CD4-positive, CD25-positive, alpha-beta regulatory T cell (primary cell): ENCODE results near the gene SLC38A5. TPM values are rescaled to one million over a fixed set of nuclear protein-coding genes. Genes with fewer than 3 reads are reported as not detected.

ENCODE experiments used
- ATAC-seq, 2 donors: fragments of 150-1000 bp; cut with Tn5 transposase; one replicate each; pipeline ENCODE4 v1.10.0; 2021; ENCODE audit warnings: low read depth in 2 of 2, moderate number of reproducible peaks in 2 of 2, moderate library complexity in 1 of 2
- DNase-seq, 3 donors: peaks; one replicate each; pipeline versions ENCODE4 v3.0.0 to v3.0.0-alpha.2; 2012 to 2022; ENCODE audit warnings: mixed read lengths in 1 of 3
- H3K27ac ChIP-seq: one replicate; pipeline ENCODE4 v1.7.0; 2013; ENCODE audit warnings: mild to moderate bottlenecking, low read length; ENCODE audit not compliant: insufficient read depth, poor library complexity, severe bottlenecking
- H3K27me3 ChIP-seq: one replicate; pipeline ENCODE4 v1.7.0; 2013; ENCODE audit warnings: low read length; ENCODE audit not compliant: control insufficient read depth, insufficient read depth
- H3K36me3 ChIP-seq: one replicate; pipeline ENCODE4 v1.7.0; 2013; ENCODE audit warnings: mild to moderate bottlenecking, low read length, moderate library complexity; ENCODE audit not compliant: control insufficient read depth, insufficient read depth
- H3K4me1 ChIP-seq: 2 replicates; pipeline ENCODE4 v1.7.0; 2013; ENCODE audit warnings: mild to moderate bottlenecking, low read length; ENCODE audit not compliant: insufficient read depth, control insufficient read depth, poor library complexity, severe bottlenecking
- H3K4me3 ChIP-seq: one replicate; pipeline ENCODE4 v1.7.0; 2013; ENCODE audit warnings: low read depth, mild to moderate bottlenecking, low read length, moderate library complexity
- H3K9me3 ChIP-seq, 2 experiments: 1 replicate in 1 of 2; 2 replicates in 1 of 2; pipeline ENCODE4 v1.7.0; 2013; ENCODE audit warnings: low read length in 2 of 2, mild to moderate bottlenecking in 1 of 2, moderate library complexity in 1 of 2; ENCODE audit not compliant: control insufficient read depth in 2 of 2
- H3K27ac Mint-ChIP-seq, 3 donors: one replicate each; pipeline ENCODE4 v1.8.0; 2020 to 2022; ENCODE audit warnings: mild to moderate bottlenecking in 3 of 3, mixed read lengths in 3 of 3, moderate library complexity in 2 of 3
- H3K27me3 Mint-ChIP-seq: one replicate; pipeline ENCODE4 v1.8.0; 2022; ENCODE audit warnings: mild to moderate bottlenecking, mixed read lengths
- H3K36me3 Mint-ChIP-seq: one replicate; pipeline ENCODE4 v1.8.0; 2020; ENCODE audit warnings: mixed read lengths
- H3K4me1 Mint-ChIP-seq, 4 donors: one replicate each; pipeline ENCODE4 v1.8.0; 2020 to 2022; ENCODE audit warnings: mixed read lengths in 4 of 4, mild to moderate bottlenecking in 1 of 4
- H3K4me3 Mint-ChIP-seq, 4 donors: one replicate each; pipeline ENCODE4 v1.8.0; 2020 to 2022; ENCODE audit warnings: mild to moderate bottlenecking in 4 of 4, mixed read lengths in 4 of 4, moderate library complexity in 3 of 4
- H3K9me3 Mint-ChIP-seq, 7 donors: one replicate each; pipeline ENCODE4 v1.8.0; 2020 to 2022; ENCODE audit warnings: mixed read lengths in 7 of 7, mild to moderate bottlenecking in 3 of 7, moderate library complexity in 2 of 7
- polyA plus RNA-seq, 4 donors: library from polyadenylated mRNA; unstranded; fragments of 300-500 nt; fragmentation: Illumina TruSeq; gene quantifications; one replicate each; pipeline ENCODE4 v1.2.3, GENCODE V29; 2021
- total RNA-seq: library from RNA; stranded (reverse); gene quantifications from one replicate; pipeline ENCODE4 v1.2.3, GENCODE V29; 2022

The SLC38A5 gene
- total and polyA plus RNA-seq, 5 donors from 2014 or later, result 12.9 to 23.7 (median 21.6) TPM

DNA sequence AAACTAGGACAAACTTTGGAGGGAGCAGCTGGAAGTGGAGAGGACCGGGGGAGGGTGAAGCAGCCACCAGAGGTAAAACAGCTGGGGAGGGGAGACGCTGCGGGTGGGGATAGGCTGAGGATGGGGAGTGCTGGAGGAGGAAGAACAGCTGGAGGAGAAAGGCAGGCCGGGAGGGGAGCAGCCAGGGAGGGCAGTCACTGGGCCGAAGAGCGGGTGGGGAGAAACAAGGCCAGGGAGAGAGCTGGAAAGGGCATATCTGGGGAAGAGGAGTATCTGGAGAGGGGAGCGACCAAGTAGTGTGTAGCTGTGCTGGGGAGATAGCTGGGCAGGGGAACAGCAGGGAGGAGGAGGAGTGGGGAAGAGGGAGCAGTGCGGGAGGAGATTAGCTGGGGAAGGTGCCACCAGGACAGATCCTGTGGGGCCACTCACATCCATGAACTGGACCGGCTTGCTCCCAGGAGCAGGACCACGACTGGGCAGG is 2.7 kb downstream of the SLC38A5 start:
- Mint-ChIP-seq H3K4me3 (peak overlapping the region; percentile 2 to 73 (median 56)), H3K4me1 (peaks cover 5 to 40% (median 17%) of the 10 kb centered on the region in 4 donors), H3K36me3 (peaks cover 11% of the 10 kb centered on the region), H3K9me3 (no peaks in the 10 kb centered on the region), H3K27ac (peak overlapping the region in 1 of 3 donors; percentile 90), H3K27me3 (no peaks in the 10 kb centered on the region)
- H3K27me3 ChIP-seq, result no peaks in the 10 kb centered on the region
- peak overlapping the region; percentile 55 for H3K4me3 ChIP-seq
- DNase-seq, result no peak
- H3K27ac ChIP-seq, result no peak overlapping the region
- no peaks in the 10 kb centered on the region for H3K36me3 ChIP-seq
- no peaks in the 10 kb centered on the region for H3K9me3 ChIP-seq
- no peak for ATAC-seq
- H3K4me1 ChIP-seq, result peaks cover 25% of the 10 kb centered on the region

- Histone ChIP-seq H3K27ac (no peak overlapping the region), H3K4me1 (peaks cover 25% of the 10 kb centered on the region), H3K36me3 (peaks cover 4% of the 10 kb centered on the region), H3K4me3 (no peak overlapping the region), H3K9me3 (no peaks in the 10 kb centered on the region), H3K27me3 (no peaks in the 10 kb centered on the region)
- no peak for ATAC-seq
- Mint-ChIP-seq H3K9me3 (no peaks in the 10 kb centered on the region), H3K36me3 (peaks cover 11% of the 10 kb centered on the region), H3K4me3 (peak overlapping the region; percentile 2 to 73 (median 38)), H3K27ac (no peak overlapping the region), H3K4me1 (peaks cover 5 to 40% (median 17%) of the 10 kb centered on the region in 4 donors), H3K27me3 (no peaks in the 10 kb centered on the region)
- DNase-seq, result peak in 1 of 3 donors; percentile 21
Observed at GRCh38 chrX:48466696-48467095, 3.4 kb downstream of the SLC38A5 start.

DNA sequence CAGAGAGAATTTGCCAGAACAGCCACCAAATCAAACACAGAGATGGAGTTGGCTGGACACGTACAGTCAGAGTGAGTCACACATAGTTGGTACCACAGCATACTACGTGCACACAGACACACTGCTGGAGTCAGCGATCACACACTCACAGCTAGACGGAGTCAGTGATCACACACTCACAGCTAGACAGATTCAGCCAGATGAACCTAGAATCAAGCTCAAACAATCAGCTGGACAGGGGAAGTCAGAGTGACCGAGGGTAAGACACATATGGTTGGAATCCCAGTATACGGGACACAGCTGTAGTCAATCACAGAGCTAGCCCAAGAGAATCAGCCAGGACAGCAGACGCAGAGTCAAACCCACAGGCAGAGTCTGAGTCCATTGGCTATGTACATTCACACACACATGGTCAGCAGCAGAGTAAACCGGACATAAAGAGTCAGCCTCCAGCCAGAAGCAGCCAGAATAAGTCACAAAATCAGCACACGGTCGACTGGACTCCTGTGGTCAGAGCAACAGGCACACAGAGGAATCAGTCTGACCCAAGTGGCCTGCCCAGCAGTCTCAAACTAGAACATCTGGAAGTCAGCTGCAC is 4.6 kb downstream of the SLC38A5 start:
- no peak for ATAC-seq
- Mint-ChIP-seq H3K9me3 (no peaks in the 10 kb centered on the region), H3K27ac (peak overlapping the region in 1 of 3 donors; percentile 13), H3K36me3 (peaks cover 15% of the 10 kb centered on the region), H3K27me3 (no peaks in the 10 kb centered on the region), H3K4me3 (peak overlapping the region in 2 of 4 donors; percentile 14 to 62), H3K4me1 (peaks cover 0 to 40% (median 17%) of the 10 kb centered on the region in 4 donors)
- Histone ChIP-seq H3K27me3 (no peaks in the 10 kb centered on the region), H3K9me3 (no peaks in the 10 kb centered on the region), H3K36me3 (peaks cover 4% of the 10 kb centered on the region), H3K27ac (no peak overlapping the region), H3K4me3 (no peak overlapping the region), H3K4me1 (peaks cover 25% of the 10 kb centered on the region)
- no peak for DNase-seq

GRCh38 chrX:48461830-48462229 is 8.2 kb downstream of the SLC38A5 start:
- ATAC-seq (no peak), DNase-seq (no peak)
- peaks cover 24% of the 10 kb centered on the region for H3K36me3 Mint-ChIP-seq
- H3K4me3 ChIP-seq, result no peak overlapping the region
- peaks cover under 1% of the 10 kb centered on the region for H3K4me1 ChIP-seq
- peaks cover 9% of the 10 kb centered on the region for H3K36me3 ChIP-seq
- H3K27ac Mint-ChIP-seq, result no peak overlapping the region
- H3K9me3 ChIP-seq, result no peaks in the 10 kb centered on the region
- peaks cover 0 to 2% (median 0%) of the 10 kb centered on the region in 7 donors for H3K9me3 Mint-ChIP-seq
- no peaks in the 10 kb centered on the region for H3K27me3 ChIP-seq
- no peak overlapping the region for H3K4me3 Mint-ChIP-seq
- no peak overlapping the region for H3K27ac ChIP-seq
- H3K27me3 Mint-ChIP-seq, result no peaks in the 10 kb centered on the region
- H3K4me1 Mint-ChIP-seq, result peaks cover 0 to 20% (median 9%) of the 10 kb centered on the region in 4 donors

- H3K9me3 Mint-ChIP-seq, result peaks cover 0 to 2% (median 0%) of the 10 kb centered on the region in 7 donors
- ATAC-seq (no peak), DNase-seq (no peak)
- H3K9me3 ChIP-seq, result no peaks in the 10 kb centered on the region
- H3K4me3 Mint-ChIP-seq, result no peak overlapping the region
- H3K27ac Mint-ChIP-seq, result peak overlapping the region in 1 of 3 donors; percentile 21
- no peak overlapping the region for H3K4me3 ChIP-seq
- peaks cover 23% of the 10 kb centered on the region for H3K36me3 Mint-ChIP-seq
- no peaks in the 10 kb centered on the region for H3K4me1 ChIP-seq
- H3K27me3 Mint-ChIP-seq, result no peaks in the 10 kb centered on the region
- H3K27me3 ChIP-seq, result no peaks in the 10 kb centered on the region
- H3K36me3 ChIP-seq, result peaks cover 9% of the 10 kb centered on the region
- H3K4me1 Mint-ChIP-seq, result peaks cover 0 to 11% (median 8%) of the 10 kb centered on the region in 4 donors
- no peak overlapping the region for H3K27ac ChIP-seq
Observed at GRCh38 chrX:48460606-48461005, 9.5 kb downstream of the SLC38A5 start.

DNA sequence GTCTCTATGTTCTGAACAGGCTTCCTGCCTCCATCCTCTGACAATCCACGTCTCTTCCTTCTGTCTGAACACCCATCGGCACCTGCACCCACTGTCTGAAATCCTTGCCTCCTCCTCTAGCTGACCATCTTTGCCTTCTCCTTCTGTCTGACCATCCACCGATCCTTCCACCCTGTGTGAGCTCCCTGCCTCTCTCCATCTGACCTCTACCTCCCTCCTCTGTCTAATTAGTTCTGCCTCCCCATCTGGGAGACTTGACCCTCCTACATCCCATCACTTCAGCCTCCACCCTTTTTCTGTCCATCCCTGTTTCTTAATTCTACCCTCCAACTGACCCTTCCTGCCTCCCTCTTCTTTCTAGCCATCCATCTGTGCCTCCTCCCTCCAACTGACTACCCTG is 10.0 kb downstream of the SLC38A5 start:
- H3K4me3 ChIP-seq, result no peak overlapping the region
- H3K36me3 ChIP-seq, result peaks cover 9% of the 10 kb centered on the region
- no peak for DNase-seq
- no peak for ATAC-seq
- H3K27ac ChIP-seq, result no peak overlapping the region
- H3K4me1 Mint-ChIP-seq, result peaks cover 0 to 5% (median 3%) of the 10 kb centered on the region in 4 donors
- H3K36me3 Mint-ChIP-seq, result peaks cover 19% of the 10 kb centered on the region
- H3K4me1 ChIP-seq, result no peaks in the 10 kb centered on the region
- no peaks in the 10 kb centered on the region for H3K27me3 ChIP-seq
- H3K4me3 Mint-ChIP-seq, result no peak overlapping the region
- H3K9me3 ChIP-seq, result no peaks in the 10 kb centered on the region
- peak overlapping the region in 2 of 3 donors; percentile 21 to 88 for H3K27ac Mint-ChIP-seq
- H3K9me3 Mint-ChIP-seq, result peaks cover 0 to 2% (median 0%) of the 10 kb centered on the region in 7 donors
- H3K27me3 Mint-ChIP-seq, result no peaks in the 10 kb centered on the region

- H3K36me3 Mint-ChIP-seq, result peaks cover 19% of the 10 kb centered on the region
- H3K27ac ChIP-seq, result no peak overlapping the region
- H3K27me3 ChIP-seq, result no peaks in the 10 kb centered on the region
- no peak overlapping the region for H3K4me3 ChIP-seq
- peaks cover 9% of the 10 kb centered on the region for H3K36me3 ChIP-seq
- peak overlapping the region in 1 of 3 donors; percentile 21 for H3K27ac Mint-ChIP-seq
- H3K9me3 Mint-ChIP-seq, result peaks cover 0 to 2% (median 0%) of the 10 kb centered on the region in 7 donors
- ATAC-seq, result no peak
- H3K4me1 Mint-ChIP-seq, result peaks cover 0 to 5% (median 1%) of the 10 kb centered on the region in 4 donors
- no peaks in the 10 kb centered on the region for H3K4me1 ChIP-seq
- no peak overlapping the region for H3K4me3 Mint-ChIP-seq
- H3K27me3 Mint-ChIP-seq, result no peaks in the 10 kb centered on the region
- H3K9me3 ChIP-seq, result no peaks in the 10 kb centered on the region
- no peak for DNase-seq
Observed at GRCh38 chrX:48459483-48459882, 10.6 kb downstream of the SLC38A5 start.

- Histone ChIP-seq H3K4me1 (no peaks in the 10 kb centered on the region), H3K27me3 (no peaks in the 10 kb centered on the region), H3K4me3 (no peak overlapping the region), H3K9me3 (no peaks in the 10 kb centered on the region), H3K27ac (no peak overlapping the region), H3K36me3 (peaks cover 9% of the 10 kb centered on the region)
- no peak overlapping the region for H3K27ac Mint-ChIP-seq
- peaks cover 0 to 2% (median 0%) of the 10 kb centered on the region in 7 donors for H3K9me3 Mint-ChIP-seq
- H3K36me3 Mint-ChIP-seq, result peaks cover 14% of the 10 kb centered on the region
- ATAC-seq (no peak), DNase-seq (no peak)
- H3K27me3 Mint-ChIP-seq, result no peaks in the 10 kb centered on the region
- peaks cover 0 to 2% (median under 1%) of the 10 kb centered on the region in 4 donors for H3K4me1 Mint-ChIP-seq
- H3K4me3 Mint-ChIP-seq, result no peak overlapping the region
Observed at GRCh38 chrX:48458711-48459110, 11.3 kb downstream of the SLC38A5 start.
